Uterus (tissue), 4 donors: ENCODE measurements around the gene GLB1L2. TPM values are rescaled to one million over a fixed set of nuclear protein-coding genes. Genes with fewer than 3 reads are reported as not detected.

Experiments
- DNase-seq, 2 donors: peaks; one replicate each; pipeline ENCODE4 v3.0.0-alpha.2; 2019 to 2020
- H3K27ac ChIP-seq, 2 donors: fragments of 200-600 bp; sonication (generic); 1 replicate in 1 of 2; 2 replicates in 1 of 2; pipeline ENCODE4 v1.5.1; 2016 to 2018
- H3K27me3 ChIP-seq, 2 donors: fragments of 200-600 bp; sonication (generic); one replicate each; pipeline ENCODE4 v1.5.1; 2018 to 2019; ENCODE audit warnings: control low read depth in 1 of 2
- H3K36me3 ChIP-seq, 2 donors: fragments of 200-600 bp; sonication (generic); one replicate each; pipeline ENCODE4 v1.5.1; 2019; ENCODE audit warnings: control low read depth in 1 of 2
- H3K4me1 ChIP-seq, 2 donors: fragments of 200-600 bp; sonication (generic); one replicate each; pipeline ENCODE4 v1.5.1; 2018 to 2019; ENCODE audit warnings: control low read depth in 1 of 2
- H3K4me3 ChIP-seq, 2 donors: fragments of 200-600 bp; sonication (generic); 1 replicate in 1 of 2; 2 replicates in 1 of 2; pipeline ENCODE4 v1.5.1; 2018 to 2019; ENCODE audit warnings: mild to moderate bottlenecking in 1 of 2
- H3K9me3 ChIP-seq, 2 donors: fragments of 200-600 bp; sonication (generic); one replicate each; pipeline ENCODE4 v1.5.1; 2019; ENCODE audit warnings: control low read depth in 1 of 2
- CTCF ChIP-seq, 4 experiments: fragments of 200-600 bp in 2 of 4; fragments of 450-650 bp in 2 of 4; sonication (generic) in 2 of 4; IDR thresholded peaks; one replicate each; pipeline ENCODE4 v1.5.1; 2016 to 2019; ENCODE audit warnings: antibody characterized with exemption in 4 of 4, mild to moderate bottlenecking in 2 of 4, moderate library complexity in 1 of 4
- POLR2A ChIP-seq, 2 donors: fragments of 450-650 bp; IDR thresholded peaks; one replicate each; pipeline ENCODE4 v1.6.1; 2016; ENCODE audit warnings: antibody characterized with exemption in 2 of 2, mild to moderate bottlenecking in 1 of 2, moderate library complexity in 1 of 2
- intact Hi-C: fragments of 100-400 bp; cut with DNase I; formaldehyde crosslinking; loops from one replicate; pipeline ENCODE4 v1.15.1; 2023; ENCODE audit warnings: low total_unique reads
- total RNA-seq, 4 donors: library from RNA; depleted of rRNA in 3 of 4; stranded (reverse); fragments of >200 nt in 3 of 4; gene quantifications; one replicate each; pipeline versions ENCODE4 v1.1.0 to v1.2.4, GENCODE V29; 2014 to 2023
- donor health status: DM: yes; HTN: yes; CAD: no.

The GLB1L2 gene
- total RNA-seq, 4 donors from 2014 or later = 5.0 to 28.2 (median 16.7) TPM

GRCh38 chr11:134401825-134402809 is 70.3 kb downstream of the GLB1L2 start:
- DNase-seq = no peak
- H3K36me3 ChIP-seq = no peaks in the 10 kb centered on the region
- H3K27me3 ChIP-seq = no peaks in the 10 kb centered on the region
- intact Hi-C loops = no loop called here
- H3K4me3 ChIP-seq = no peak overlapping the region
- no peak overlapping the region for H3K27ac ChIP-seq
- no peaks in the 10 kb centered on the region for H3K4me1 ChIP-seq
- no peaks in the 10 kb centered on the region for H3K9me3 ChIP-seq
- TF ChIP-seq CTCF (IDR thresholded peaks at IDR 0.05) = no peak
- no peak for TF ChIP-seq POLR2A (IDR thresholded peaks at IDR 0.05)

- H3K4me3 ChIP-seq = no peak overlapping the region
- no peaks in the 10 kb centered on the region for H3K4me1 ChIP-seq
- no peak for DNase-seq
- intact Hi-C loops = no loop called here
- H3K9me3 ChIP-seq = no peaks in the 10 kb centered on the region
- H3K36me3 ChIP-seq = no peaks in the 10 kb centered on the region
- H3K27me3 ChIP-seq = no peaks in the 10 kb centered on the region
- TF ChIP-seq POLR2A (IDR thresholded peaks at IDR 0.05) (no peak), CTCF (IDR thresholded peaks at IDR 0.05) (no peak)
- H3K27ac ChIP-seq = no peak overlapping the region
These were observed 71.1 kb downstream of the GLB1L2 start for GRCh38 chr11:134402910-134403309.

GRCh38 chr11:134404575-134405341 is 73.0 kb downstream of the GLB1L2 start:
- Histone ChIP-seq H3K4me3 (no peak overlapping the region), H3K9me3 (no peaks in the 10 kb centered on the region), H3K27ac (no peak overlapping the region), H3K36me3 (no peaks in the 10 kb centered on the region), H3K4me1 (no peaks in the 10 kb centered on the region), H3K27me3 (no peaks in the 10 kb centered on the region)
- intact Hi-C loops = no loop called here
- DNase-seq = no peak
- no peak for TF ChIP-seq POLR2A (IDR thresholded peaks at IDR 0.05)
- TF ChIP-seq CTCF (IDR thresholded peaks at IDR 0.05) = no peak

- H3K27me3 ChIP-seq = peaks cover 0 to 2% of the 10 kb centered on the region in 2 donors
- no peaks in the 10 kb centered on the region for H3K9me3 ChIP-seq
- no peak overlapping the region for H3K27ac ChIP-seq
- H3K36me3 ChIP-seq = no peaks in the 10 kb centered on the region
- intact Hi-C loops = no loop called here
- H3K4me1 ChIP-seq = no peaks in the 10 kb centered on the region
- DNase-seq = no peak
- H3K4me3 ChIP-seq = no peak overlapping the region
- TF ChIP-seq CTCF (IDR thresholded peaks at IDR 0.05) = no peak
- TF ChIP-seq POLR2A (IDR thresholded peaks at IDR 0.05) = no peak
These were observed 73.6 kb downstream of the GLB1L2 start for GRCh38 chr11:134405436-134405835.

GRCh38 chr11:134405841-134406240 is 74.1 kb downstream of the GLB1L2 start:
- no peak for DNase-seq
- TF ChIP-seq POLR2A (IDR thresholded peaks at IDR 0.05) = no peak
- H3K4me1 ChIP-seq = no peaks in the 10 kb centered on the region
- H3K9me3 ChIP-seq = no peaks in the 10 kb centered on the region
- no peak overlapping the region for H3K27ac ChIP-seq
- peaks cover 0 to 7% of the 10 kb centered on the region in 2 donors for H3K27me3 ChIP-seq
- intact Hi-C loops = no loop called here
- no peak overlapping the region for H3K4me3 ChIP-seq
- no peaks in the 10 kb centered on the region for H3K36me3 ChIP-seq
